Measurements from ENCODE around the gene ESYT3.

ESYT3 gene

DNA sequence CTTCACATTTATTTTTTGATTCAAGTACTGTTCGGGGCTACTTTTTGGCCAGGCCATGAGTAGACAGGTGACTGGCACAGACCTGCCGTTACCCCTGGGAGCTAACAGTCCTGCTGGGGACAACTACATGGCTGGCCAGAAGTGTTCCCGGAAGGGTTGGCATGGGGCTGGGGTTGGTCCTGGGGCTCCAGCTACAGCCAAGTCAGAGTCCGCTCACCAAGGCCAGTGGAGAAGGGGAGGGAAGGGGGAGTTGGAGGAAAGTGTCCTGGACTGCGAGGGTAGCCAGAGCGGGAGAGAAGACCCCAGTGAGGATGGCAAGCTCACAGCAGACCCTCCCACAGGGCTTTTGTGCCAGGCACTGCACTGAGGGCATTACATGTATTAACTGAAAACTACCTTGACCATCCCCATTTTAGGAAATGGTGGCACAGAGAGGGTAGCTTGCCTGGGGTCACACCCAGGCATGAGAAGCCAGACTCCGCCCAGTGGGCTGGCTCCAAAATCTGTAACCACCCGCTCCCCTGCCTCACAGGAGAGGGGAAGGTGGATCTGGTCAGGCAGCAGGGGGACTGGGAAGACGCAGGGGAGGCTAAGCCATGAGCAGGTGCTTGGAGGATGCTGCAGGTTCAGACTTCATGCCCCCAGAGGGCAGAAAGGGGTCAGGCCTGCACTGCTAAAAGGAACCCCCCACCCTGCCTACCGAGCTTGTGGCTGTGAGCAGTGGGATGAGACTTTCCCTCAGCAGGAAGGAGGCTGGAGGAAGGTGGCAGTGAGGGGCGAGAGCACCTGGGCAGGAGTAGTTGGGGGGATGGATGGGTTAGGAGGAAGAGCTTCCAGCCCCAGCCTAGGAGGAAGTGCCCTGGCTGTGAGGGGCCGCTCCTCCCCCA lies 38.3 kb upstream of the ESYT3 start:
- no peaks in the 10 kb centered on the region for H3K27me3 ChIP-seq (replicated peaks in 2 of 5; ENCODE audit: control insufficient read depth in 4 of 5, insufficient read depth in 5 of 5, low read length in 4 of 5)
- ChIA-PET CTCF (interaction anchor here (1.3 to 3.2 kb wide), 5 partner anchors 17 to 65 kb away, joined by 3 to 16 read pairs (median 4); no protein-coding TSS in a partner anchor), POLR2A (no interaction called here)
- 100% methylated on average over 10 of the region's 12 CpGs for WGBS (ENCODE audit: insufficient coverage)
- H3K9me3 ChIP-seq (ENCODE audit: control extremely low read depth in 1 of 5, control insufficient read depth in 4 of 5, insufficient read depth in 2 of 5, low read depth in 1 of 5, low read length in 4 of 5), result no peaks in the 10 kb centered on the region
- H3K4me3 ChIP-seq (ENCODE audit: control insufficient read depth in 1 of 7, extremely low read depth in 1 of 7, insufficient read depth in 4 of 7, low read depth in 2 of 7, low read length in 6 of 7), result no peak overlapping the region
- H3K36me3 ChIP-seq (ENCODE audit: control insufficient read depth in 4 of 4, insufficient read depth in 4 of 4, low read length in 3 of 4), result no peaks in the 10 kb centered on the region
- no peak for DNase-seq
- H3K27ac ChIP-seq (ENCODE audit: insufficient read depth in 1 of 2, low read depth in 1 of 2, low read length in 2 of 2, poor library complexity in 1 of 2, severe bottlenecking in 2 of 2), result no peak overlapping the region
- H3K4me1 ChIP-seq (ENCODE audit: control extremely low read depth in 1 of 4, control insufficient read depth in 4 of 4, insufficient read depth in 4 of 4, low read length in 3 of 4), result no peaks in the 10 kb centered on the region

DNA sequence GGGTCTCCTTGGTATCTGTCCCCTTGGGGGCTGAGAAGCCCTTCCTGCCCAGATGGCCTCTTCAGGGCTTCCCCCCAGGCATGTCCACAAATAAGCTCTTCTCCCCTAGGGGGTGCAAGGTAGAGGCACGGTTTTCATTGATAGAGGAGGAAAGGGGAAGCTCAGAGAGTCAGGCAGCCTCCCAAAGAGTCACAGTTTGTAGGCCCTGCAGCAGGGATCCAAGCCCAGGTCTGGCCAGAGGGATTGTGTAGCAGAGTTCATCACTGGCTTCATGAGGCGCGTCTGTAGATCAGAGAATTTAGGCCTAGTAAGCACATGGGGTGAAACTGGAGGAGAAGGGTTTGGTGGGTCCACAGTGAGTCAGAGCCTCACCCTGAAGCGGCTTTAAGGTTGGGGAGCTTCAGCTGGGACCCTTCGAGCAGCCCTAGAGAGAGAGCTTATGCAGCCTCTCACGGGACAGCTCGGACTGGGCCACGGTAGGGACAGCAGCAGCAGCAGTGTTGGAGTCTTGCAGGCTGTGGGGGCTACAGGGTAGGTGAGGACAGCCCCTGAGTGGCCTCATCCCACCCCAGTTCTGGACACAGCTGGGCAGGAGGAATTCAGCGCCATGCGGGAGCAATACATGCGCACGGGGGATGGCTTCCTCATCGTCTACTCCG lies 37.5 kb upstream of the ESYT3 start:
- no peaks in the 10 kb centered on the region for H3K27me3 ChIP-seq (replicated peaks in 2 of 5; ENCODE audit: control insufficient read depth in 4 of 5, insufficient read depth in 5 of 5, low read length in 4 of 5)
- DNase-seq, result peak in 2 of 3 donors; percentile 9 to 18
- H3K4me3 ChIP-seq (ENCODE audit: control insufficient read depth in 1 of 7, extremely low read depth in 1 of 7, insufficient read depth in 4 of 7, low read depth in 2 of 7, low read length in 6 of 7), result no peak overlapping the region
- H3K27ac ChIP-seq (ENCODE audit: insufficient read depth in 1 of 2, low read depth in 1 of 2, low read length in 2 of 2, poor library complexity in 1 of 2, severe bottlenecking in 2 of 2), result no peak overlapping the region
- H3K9me3 ChIP-seq (ENCODE audit: control extremely low read depth in 1 of 5, control insufficient read depth in 4 of 5, insufficient read depth in 2 of 5, low read depth in 1 of 5, low read length in 4 of 5), result no peaks in the 10 kb centered on the region
- ChIA-PET POLR2A (no interaction called here), CTCF (interaction anchor here (0.9 to 3.2 kb wide), 7 partner anchors 11 to 66 kb away, joined by 3 to 16 read pairs (median 4); no protein-coding TSS in a partner anchor)
- H3K4me1 ChIP-seq (ENCODE audit: control extremely low read depth in 1 of 4, control insufficient read depth in 4 of 4, insufficient read depth in 4 of 4, low read length in 3 of 4), result no peaks in the 10 kb centered on the region
- 97% methylated on average over 12 of the region's 14 CpGs for WGBS (ENCODE audit: insufficient coverage)
- H3K36me3 ChIP-seq (ENCODE audit: control insufficient read depth in 4 of 4, insufficient read depth in 4 of 4, low read length in 3 of 4), result no peaks in the 10 kb centered on the region

DNA sequence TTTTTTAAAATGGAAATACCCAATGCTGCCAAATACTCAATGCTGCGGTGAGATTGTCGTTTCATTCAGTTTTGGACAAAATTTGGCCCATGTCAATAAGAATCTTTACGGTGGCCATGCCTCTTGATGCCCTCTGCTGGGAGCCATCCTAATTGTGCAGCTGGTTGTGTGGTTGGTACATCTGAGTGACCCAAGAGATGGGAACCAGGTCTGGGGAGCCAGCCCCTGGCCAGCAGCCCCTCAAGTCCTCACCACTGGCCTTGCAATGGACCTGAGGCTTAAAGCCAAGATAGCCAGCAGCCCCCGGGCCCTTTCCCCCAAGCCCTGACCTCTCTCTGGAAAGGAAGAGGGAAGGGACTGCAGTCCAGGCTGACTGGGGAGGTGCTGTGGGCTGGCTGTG lies 36.4 kb upstream of the ESYT3 start:
- H3K27ac ChIP-seq (ENCODE audit: insufficient read depth in 1 of 2, low read depth in 1 of 2, low read length in 2 of 2, poor library complexity in 1 of 2, severe bottlenecking in 2 of 2), result no peak overlapping the region
- DNase-seq, result no peak

DNA sequence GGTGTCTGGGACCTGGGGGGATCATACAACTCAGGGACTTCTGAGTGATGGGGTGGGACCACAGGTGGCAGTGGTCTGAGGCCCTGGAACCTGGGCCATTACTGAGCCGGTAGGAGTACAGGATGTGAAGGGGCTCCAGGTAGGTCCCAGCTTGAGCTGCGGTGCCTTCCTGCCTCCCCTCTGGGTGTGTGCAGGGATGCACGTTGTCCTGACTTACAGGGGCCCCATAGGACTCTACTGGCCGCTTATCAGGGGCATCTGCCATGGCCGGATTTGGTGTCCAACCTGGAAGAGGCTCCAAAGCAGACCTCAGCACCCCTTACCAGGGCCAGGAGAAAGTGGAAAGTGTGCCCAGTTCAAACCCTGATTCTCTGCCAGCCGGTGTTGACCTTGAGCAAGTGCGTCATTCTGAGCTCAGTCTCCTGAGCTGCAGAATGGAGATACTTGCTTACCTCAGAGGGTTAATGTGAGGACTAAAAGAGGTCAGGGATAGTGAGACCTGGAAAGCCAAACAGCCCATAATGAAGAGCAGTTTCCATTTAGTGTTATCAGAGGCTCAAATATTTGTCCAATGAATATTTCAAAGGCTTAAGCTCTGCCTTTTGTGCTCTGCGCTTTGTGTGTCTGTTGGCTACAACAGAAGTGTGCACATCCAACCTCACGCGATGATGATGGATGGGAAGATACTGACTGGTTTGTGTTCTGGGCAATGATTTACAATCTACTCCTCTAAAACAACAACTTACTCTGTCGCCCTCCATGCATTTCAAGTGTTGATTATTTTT lies 35.4 kb upstream of the ESYT3 start:
- DNase-seq, result no peak
- no peaks in the 10 kb centered on the region for H3K36me3 ChIP-seq (ENCODE audit: control insufficient read depth in 4 of 4, insufficient read depth in 4 of 4, low read length in 3 of 4)
- WGBS (ENCODE audit: insufficient coverage), result 95% methylated on average over 8 of the region's 11 CpGs
- H3K4me3 ChIP-seq (ENCODE audit: control insufficient read depth in 1 of 7, extremely low read depth in 1 of 7, insufficient read depth in 4 of 7, low read depth in 2 of 7, low read length in 6 of 7), result no peak overlapping the region
- H3K4me1 ChIP-seq (ENCODE audit: control extremely low read depth in 1 of 4, control insufficient read depth in 4 of 4, insufficient read depth in 4 of 4, low read length in 3 of 4), result no peaks in the 10 kb centered on the region
- no peak overlapping the region for H3K27ac ChIP-seq (ENCODE audit: insufficient read depth in 1 of 2, low read depth in 1 of 2, low read length in 2 of 2, poor library complexity in 1 of 2, severe bottlenecking in 2 of 2)
- CTCF ChIA-PET, result interaction anchor here (1.2 to 1.8 kb wide), 3 partner anchors 9 to 54 kb away, joined by 3 to 8 read pairs (median 4); no protein-coding TSS in a partner anchor
- POLR2A ChIA-PET, result no interaction called here
- no peaks in the 10 kb centered on the region for H3K9me3 ChIP-seq (ENCODE audit: control extremely low read depth in 1 of 5, control insufficient read depth in 4 of 5, insufficient read depth in 2 of 5, low read depth in 1 of 5, low read length in 4 of 5)
- H3K27me3 ChIP-seq (replicated peaks in 2 of 5; ENCODE audit: control insufficient read depth in 4 of 5, insufficient read depth in 5 of 5, low read length in 4 of 5), result no peaks in the 10 kb centered on the region

More for the DNA sequence above, 36.4 kb upstream of the ESYT3 start:
- no peak overlapping the region for H3K4me3 ChIP-seq (ENCODE audit: control insufficient read depth in 1 of 7, extremely low read depth in 1 of 7, insufficient read depth in 4 of 7, low read depth in 2 of 7, low read length in 6 of 7)
- H3K4me1 ChIP-seq (ENCODE audit: control extremely low read depth in 1 of 4, control insufficient read depth in 4 of 4, insufficient read depth in 4 of 4, low read length in 3 of 4), result no peaks in the 10 kb centered on the region
- WGBS (ENCODE audit: insufficient coverage), result 100% methylated on average over 3 of the region's 4 CpGs
- no peaks in the 10 kb centered on the region for H3K36me3 ChIP-seq (ENCODE audit: control insufficient read depth in 4 of 4, insufficient read depth in 4 of 4, low read length in 3 of 4)
- no peaks in the 10 kb centered on the region for H3K27me3 ChIP-seq (replicated peaks in 2 of 5; ENCODE audit: control insufficient read depth in 4 of 5, insufficient read depth in 5 of 5, low read length in 4 of 5)
- no peaks in the 10 kb centered on the region for H3K9me3 ChIP-seq (ENCODE audit: control extremely low read depth in 1 of 5, control insufficient read depth in 4 of 5, insufficient read depth in 2 of 5, low read depth in 1 of 5, low read length in 4 of 5)
- ChIA-PET CTCF (interaction anchor here (1.2 to 3.2 kb wide), 5 partner anchors 15 to 67 kb away, joined by 4 to 16 read pairs (median 4); no protein-coding TSS in a partner anchor), POLR2A (no interaction called here)

DNA sequence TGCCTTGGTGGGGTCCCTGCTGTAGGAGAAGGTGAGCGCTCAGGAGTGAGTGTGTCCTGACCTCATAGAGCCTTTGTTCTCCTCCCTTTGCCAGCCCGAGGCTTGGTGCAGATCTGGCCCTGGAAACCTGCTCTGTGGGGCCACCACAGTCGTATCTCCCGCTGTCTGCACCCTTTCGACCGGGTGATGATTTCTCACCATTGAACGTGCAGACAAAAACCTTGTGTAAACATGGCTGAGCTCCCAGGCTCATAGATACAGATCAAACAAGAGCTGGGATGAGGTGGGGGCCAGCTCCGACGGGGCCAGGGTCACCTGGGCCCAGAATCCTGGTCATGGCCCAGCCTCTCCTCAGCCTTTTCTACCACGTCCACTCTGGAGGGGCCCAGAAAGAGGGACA lies 34.6 kb upstream of the ESYT3 start:
- Histone ChIP-seq H3K27ac (ENCODE audit: insufficient read depth in 1 of 2, low read depth in 1 of 2, low read length in 2 of 2, poor library complexity in 1 of 2, severe bottlenecking in 2 of 2) (no peak overlapping the region), H3K9me3 (ENCODE audit: control extremely low read depth in 1 of 5, control insufficient read depth in 4 of 5, insufficient read depth in 2 of 5, low read depth in 1 of 5, low read length in 4 of 5) (no peaks in the 10 kb centered on the region), H3K4me1 (ENCODE audit: control extremely low read depth in 1 of 4, control insufficient read depth in 4 of 4, insufficient read depth in 4 of 4, low read length in 3 of 4) (no peaks in the 10 kb centered on the region), H3K27me3 (replicated peaks in 2 of 5; ENCODE audit: control insufficient read depth in 4 of 5, insufficient read depth in 5 of 5, low read length in 4 of 5) (no peaks in the 10 kb centered on the region), H3K36me3 (ENCODE audit: control insufficient read depth in 4 of 4, insufficient read depth in 4 of 4, low read length in 3 of 4) (no peaks in the 10 kb centered on the region), H3K4me3 (ENCODE audit: control insufficient read depth in 1 of 7, extremely low read depth in 1 of 7, insufficient read depth in 4 of 7, low read depth in 2 of 7, low read length in 6 of 7) (no peak overlapping the region)
- ChIA-PET CTCF (interaction anchor here (1.2 to 2.2 kb wide), 5 partner anchors 8 to 19 kb away, joined by 3 to 8 read pairs (median 4); no protein-coding TSS in a partner anchor), POLR2A (no interaction called here)
- no peak for DNase-seq
- WGBS (ENCODE audit: insufficient coverage), result 100% methylated on average over 8 of the region's 10 CpGs

DNA sequence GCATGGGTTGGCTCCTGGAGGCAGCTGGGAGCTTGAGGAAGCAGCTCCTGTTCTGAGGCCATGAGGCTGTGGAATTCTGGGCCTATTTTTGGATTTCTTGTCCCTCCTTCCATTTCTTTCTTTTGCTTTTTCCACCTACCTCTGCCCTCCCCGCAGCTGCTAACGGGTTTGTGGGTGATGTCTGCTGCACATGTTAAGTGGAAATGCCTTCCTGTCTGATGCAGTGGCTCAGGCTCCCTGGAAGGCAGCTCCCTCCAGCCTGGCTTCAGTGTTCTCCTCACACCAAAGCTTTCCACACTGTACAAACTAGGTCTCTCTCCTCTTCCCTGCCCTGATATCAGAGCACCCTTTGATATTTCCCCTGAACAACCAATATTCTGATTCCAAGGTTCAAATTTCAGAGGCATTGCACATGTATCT lies 33.8 kb upstream of the ESYT3 start:
- Histone ChIP-seq H3K36me3 (ENCODE audit: control insufficient read depth in 4 of 4, insufficient read depth in 4 of 4, low read length in 3 of 4) (no peaks in the 10 kb centered on the region), H3K27me3 (replicated peaks in 2 of 5; ENCODE audit: control insufficient read depth in 4 of 5, insufficient read depth in 5 of 5, low read length in 4 of 5) (no peaks in the 10 kb centered on the region)

More for the DNA sequence above, 33.8 kb upstream of the ESYT3 start:
- no peaks in the 10 kb centered on the region for H3K9me3 ChIP-seq (ENCODE audit: control extremely low read depth in 1 of 5, control insufficient read depth in 4 of 5, insufficient read depth in 2 of 5, low read depth in 1 of 5, low read length in 4 of 5)
- H3K4me1 ChIP-seq (ENCODE audit: control extremely low read depth in 1 of 4, control insufficient read depth in 4 of 4, insufficient read depth in 4 of 4, low read length in 3 of 4), result no peaks in the 10 kb centered on the region
- no peak for DNase-seq
- no peak overlapping the region for H3K27ac ChIP-seq (ENCODE audit: insufficient read depth in 1 of 2, low read depth in 1 of 2, low read length in 2 of 2, poor library complexity in 1 of 2, severe bottlenecking in 2 of 2)
- POLR2A ChIA-PET, result no interaction called here
- CTCF ChIA-PET, result interaction anchor here (0.6 to 2.2 kb wide), 5 partner anchors 11 to 21 kb away, joined by 3 to 8 read pairs (median 4); no protein-coding TSS in a partner anchor
- no CpG with 5 or more reads among the region's 2 CpGs for WGBS (ENCODE audit: insufficient coverage)
- no peak overlapping the region for H3K4me3 ChIP-seq (ENCODE audit: control insufficient read depth in 1 of 7, extremely low read depth in 1 of 7, insufficient read depth in 4 of 7, low read depth in 2 of 7, low read length in 6 of 7)

All from common myeloid progenitor, CD34-positive (primary cell).